HS-5 (cell line): ENCODE results near the gene LRRC72.

Experiments
- DNase-seq: peaks from one replicate; pipeline ENCODE4 v3.0.0-alpha.2; 2012; ENCODE audit warnings: low read depth

The LRRC72 gene

GRCh38 chr7:16627236-16627635 lies 100.6 kb downstream of the LRRC72 start:
- no peak for DNase-seq

GRCh38 chr7:16630654-16631053 lies 104.0 kb downstream of the LRRC72 start:
- no peak for DNase-seq
